GM19238 (cell line): ENCODE data around the gene AKNA.

Source experiments
- DNase-seq: peaks from one replicate; pipeline ENCODE4 v3.0.0; 2011; ENCODE audit warnings: low spot score; ENCODE audit not compliant: insufficient read length

The AKNA gene

GRCh38 chr9:114387680-114388356, at the start of gene AKNA:
Gene AKNA (minus strand): TSS chr9:114387982. CDS start chr9:114381333, 6,649 bp downstream.
- no peak for DNase-seq

- no peak for DNase-seq
These were observed 49.7 kb upstream of the AKNA start for GRCh38 chr9:114437401-114437893.

- no peak for DNase-seq
These were observed 47.1 kb upstream of the AKNA start for GRCh38 chr9:114434878-114435311.

- peak; percentile 30 for DNase-seq
These were observed 46.0 kb upstream of the AKNA start for GRCh38 chr9:114433720-114434255.

GRCh38 chr9:114433086-114433485, 45.3 kb upstream of the AKNA start:
- DNase-seq, result no peak

GRCh38 chr9:114432323-114433067, 44.7 kb upstream of the AKNA start:
- DNase-seq, result no peak

GRCh38 chr9:114431770-114432169, 44.0 kb upstream of the AKNA start:
- no peak for DNase-seq

- no peak for DNase-seq
These were observed 43.2 kb upstream of the AKNA start for GRCh38 chr9:114431003-114431402.

GRCh38 chr9:114430457-114430856, 42.7 kb upstream of the AKNA start:
- DNase-seq, result no peak

GRCh38 chr9:114429488-114429887, 41.7 kb upstream of the AKNA start:
- DNase-seq, result no peak

- no peak for DNase-seq
These were observed 40.7 kb upstream of the AKNA start for GRCh38 chr9:114428466-114428865.

- no peak for DNase-seq
These were observed 39.9 kb upstream of the AKNA start for GRCh38 chr9:114427644-114428043.

- no peak for DNase-seq
These were observed 38.5 kb upstream of the AKNA start for GRCh38 chr9:114426046-114426948.

- no peak for DNase-seq
These were observed 37.3 kb upstream of the AKNA start for GRCh38 chr9:114425126-114425525.

GRCh38 chr9:114424126-114424525, 36.3 kb upstream of the AKNA start:
- no peak for DNase-seq

GRCh38 chr9:114423181-114423580, 35.4 kb upstream of the AKNA start:
- DNase-seq, result no peak

GRCh38 chr9:114421147-114421546, 33.4 kb upstream of the AKNA start:
- no peak for DNase-seq

GRCh38 chr9:114419796-114420195, 32.0 kb upstream of the AKNA start:
- DNase-seq, result no peak

GRCh38 chr9:114418053-114418452, 30.3 kb upstream of the AKNA start:
- DNase-seq, result no peak

- no peak for DNase-seq
These were observed 29.7 kb upstream of the AKNA start for GRCh38 chr9:114417511-114417910.

GRCh38 chr9:114416906-114417305, 29.1 kb upstream of the AKNA start:
- no peak for DNase-seq
